Endodermal cell (in vitro differentiated cells): ENCODE measurements around the gene RAD23A. TPM values are rescaled to one million over a fixed set of nuclear protein-coding genes. Genes with fewer than 3 reads are reported as not detected.

Source experiments
- DNase-seq: peaks from one replicate; pipeline ENCODE4 v3.0.0-alpha.2; 2017
- H3K27ac ChIP-seq: 2 replicates; pipeline ENCODE4 v1.5.1; 2013; ENCODE audit warnings: mild to moderate bottlenecking, low read depth, low read length, moderate library complexity
- H3K27me3 ChIP-seq: 2 replicates; pipeline ENCODE4 v1.6.1; 2013; ENCODE audit warnings: mild to moderate bottlenecking, low read length, moderate library complexity; ENCODE audit not compliant: insufficient read depth, control insufficient read depth, poor library complexity, severe bottlenecking
- H3K36me3 ChIP-seq: 2 replicates; pipeline ENCODE4 v1.7.0; 2013; ENCODE audit warnings: mild to moderate bottlenecking, low read length, moderate library complexity; ENCODE audit not compliant: control insufficient read depth, insufficient read depth
- H3K4me1 ChIP-seq: one replicate; pipeline ENCODE4 v1.7.0; 2013; ENCODE audit warnings: low read length; ENCODE audit not compliant: control insufficient read depth, insufficient read depth
- H3K4me3 ChIP-seq: 2 replicates; pipeline ENCODE4 v1.5.1; 2013; ENCODE audit warnings: mild to moderate bottlenecking, low read length, moderate library complexity
- H3K9ac ChIP-seq: 2 replicates; pipeline ENCODE4 v1.6.1; 2013; ENCODE audit warnings: mild to moderate bottlenecking, low read length, moderate library complexity; ENCODE audit not compliant: poor library complexity, severe bottlenecking; ENCODE audit errors: extremely low read depth
- H3K9me3 ChIP-seq: 2 replicates; pipeline ENCODE4 v1.6.1; 2013; ENCODE audit warnings: mild to moderate bottlenecking, low read length, moderate library complexity; ENCODE audit not compliant: control insufficient read depth
- H3K27ac Mint-ChIP-seq: 2 replicates; pipeline ENCODE4 v1.8.0; 2020; ENCODE audit warnings: mixed read lengths
- H3K27me3 Mint-ChIP-seq: 2 replicates; pipeline ENCODE4 v1.8.0; 2021; ENCODE audit warnings: mild to moderate bottlenecking, mixed read lengths; ENCODE audit not compliant: insufficient read depth
- H3K36me3 Mint-ChIP-seq: 2 replicates; pipeline ENCODE4 v1.8.0; 2020; ENCODE audit warnings: low read depth, mixed read lengths
- H3K4me1 Mint-ChIP-seq: 2 replicates; pipeline ENCODE4 v1.8.0; 2020; ENCODE audit warnings: mixed read lengths
- H3K4me3 Mint-ChIP-seq: 2 replicates; pipeline ENCODE4 v1.8.0; 2020; ENCODE audit warnings: mild to moderate bottlenecking, moderate library complexity, mixed read lengths
- H3K9me3 Mint-ChIP-seq: 2 replicates; pipeline ENCODE4 v1.8.0; 2020; ENCODE audit warnings: mild to moderate bottlenecking, mixed read lengths
- CTCF ChIP-seq: fragments of 200-600 bp; sonication (generic); conservative IDR thresholded peaks from 2 replicates; pipeline ENCODE4 v1.5.0; 2021; ENCODE audit warnings: antibody characterized with exemption, mild to moderate bottlenecking
- WGBS, 2 experiments: methylation state at CpG; one replicate each; pipeline versions ENCODE4 v1.1.5 to v1.1.7; 2013; ENCODE audit warnings: missing lambda C conversion rate in 2 of 2, mixed read lengths in 1 of 2; ENCODE audit not compliant: insufficient coverage in 1 of 2, insufficient read length in 1 of 2; 5-methylcytosine and 5-hydroxymethylcytosine counted together
- total RNA-seq, 2 donors: library from RNA; stranded (reverse); fragmentation: NEBNext Ultra II Directional in 1 of 2; extraction: Animal tissue kit (Norgen Biotek cat#: 25700) in 1 of 2; gene quantifications; 2 replicates in 1 of 2; 3 replicates in 1 of 2; pipeline ENCODE4 v1.2.1, GENCODE V29; 2021

RAD23A gene
- total RNA-seq, 2 donors from 2014 or later: 75.5 to 117 TPM

GRCh38 chr19:12979974-12980373, 34.3 kb downstream of the RAD23A start:
- 94 to 100% methylated on average over 3 of the region's 3 CpGs for WGBS, 2 experiments
- peaks cover 21% of the 10 kb centered on the region for H3K27me3 Mint-ChIP-seq
- peaks cover 29% of the 10 kb centered on the region for H3K27me3 ChIP-seq

GRCh38 chr19:12982648-12983047, 37.0 kb downstream of the RAD23A start:
- Histone ChIP-seq H3K9ac (no peak overlapping the region), H3K9me3 (no peaks in the 10 kb centered on the region), H3K27me3 (peaks cover 55% of the 10 kb centered on the region), H3K27ac (no peak overlapping the region), H3K4me3 (no peak overlapping the region), H3K4me1 (no peaks in the 10 kb centered on the region), H3K36me3 (no peaks in the 10 kb centered on the region)
- Mint-ChIP-seq H3K4me3 (no peak overlapping the region), H3K27me3 (peaks cover 21% of the 10 kb centered on the region), H3K36me3 (no peaks in the 10 kb centered on the region), H3K27ac (no peak overlapping the region), H3K9me3 (no peaks in the 10 kb centered on the region), H3K4me1 (no peaks in the 10 kb centered on the region)
- DNase-seq: no peak
- no peak for TF ChIP-seq CTCF
- WGBS, 2 experiments: 87 to 90% methylated on average over 3 to 6 of the region's 6 CpGs

More at GRCh38 chr19:12979974-12980373, 34.3 kb downstream of the RAD23A start:
- no peaks in the 10 kb centered on the region for H3K9me3 Mint-ChIP-seq
- Histone ChIP-seq H3K4me3 (no peak overlapping the region), H3K4me1 (no peaks in the 10 kb centered on the region), H3K36me3 (no peaks in the 10 kb centered on the region), H3K27ac (no peak overlapping the region), H3K9me3 (no peaks in the 10 kb centered on the region), H3K9ac (no peak overlapping the region)
- no peaks in the 10 kb centered on the region for H3K36me3 Mint-ChIP-seq
- no peak overlapping the region for H3K4me3 Mint-ChIP-seq
- H3K4me1 Mint-ChIP-seq: no peaks in the 10 kb centered on the region
- no peak overlapping the region for H3K27ac Mint-ChIP-seq
- no peak for DNase-seq
- no peak for TF ChIP-seq CTCF

- no peak overlapping the region for H3K27ac Mint-ChIP-seq
- Histone ChIP-seq H3K9ac (no peak overlapping the region), H3K4me3 (peak overlapping the region; percentile 68), H3K4me1 (no peaks in the 10 kb centered on the region), H3K27me3 (peaks cover 60% of the 10 kb centered on the region), H3K36me3 (no peaks in the 10 kb centered on the region), H3K27ac (no peak overlapping the region), H3K9me3 (no peaks in the 10 kb centered on the region)
- H3K36me3 Mint-ChIP-seq: no peaks in the 10 kb centered on the region
- TF ChIP-seq CTCF: no peak
- peaks cover 19% of the 10 kb centered on the region for H3K27me3 Mint-ChIP-seq
- WGBS, 2 experiments: 62 to 65% methylated on average over 9 to 10 of the region's 10 CpGs
- no peak overlapping the region for H3K4me3 Mint-ChIP-seq
- H3K9me3 Mint-ChIP-seq: no peaks in the 10 kb centered on the region
- DNase-seq: no peak
- no peaks in the 10 kb centered on the region for H3K4me1 Mint-ChIP-seq
Measured at GRCh38 chr19:12983091-12983490, 37.4 kb downstream of the RAD23A start.
